NOMO-1 treated with DMSO at 0.1 percent for 48 hours (cell line): ENCODE data around the gene TRIM63.

ENCODE experiments used
- DNase-seq: peaks from one replicate; lab custom pipeline; 2025; ENCODE audit not compliant: unreplicated experiment; lab: John Stamatoyannopoulos, UW

Gene TRIM63

GRCh38 chr1:26020330-26020768 lies 47.1 kb downstream of the TRIM63 start:
- DNase-seq, result no peak

DNA sequence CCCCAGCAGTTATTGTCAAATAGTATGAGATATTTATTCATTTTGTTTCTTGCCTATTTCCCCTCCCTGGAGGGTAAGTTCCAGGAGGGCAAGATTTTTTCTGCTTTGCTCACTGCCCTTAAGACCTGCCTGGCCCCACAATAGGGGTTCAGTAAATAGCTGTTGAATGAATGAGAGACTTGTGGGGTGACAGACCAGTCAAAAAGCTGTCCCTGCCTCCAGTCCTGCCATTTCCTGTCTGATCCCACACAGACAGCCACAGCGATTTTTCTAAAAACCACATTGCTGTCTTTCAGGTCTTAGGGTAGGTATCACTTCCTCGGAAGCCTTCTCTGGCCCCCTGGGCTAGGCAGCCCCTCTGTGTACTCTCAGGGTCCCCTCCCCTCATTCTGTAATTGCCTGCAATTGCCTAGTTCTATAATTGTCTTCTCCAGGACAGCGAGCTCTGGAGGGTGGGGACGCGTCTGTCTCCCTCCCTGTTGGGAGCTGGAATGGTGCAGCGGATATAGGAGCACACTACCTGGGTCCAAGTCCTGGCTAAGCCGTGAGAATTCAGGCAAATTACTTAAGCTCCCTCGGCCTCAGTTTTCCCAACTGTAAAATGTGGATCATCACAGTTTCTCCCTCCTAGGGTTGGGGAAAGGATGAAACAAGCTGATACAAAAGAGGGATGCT lies 47.7 kb downstream of the TRIM63 start:
- peak; percentile 57 for DNase-seq

DNA sequence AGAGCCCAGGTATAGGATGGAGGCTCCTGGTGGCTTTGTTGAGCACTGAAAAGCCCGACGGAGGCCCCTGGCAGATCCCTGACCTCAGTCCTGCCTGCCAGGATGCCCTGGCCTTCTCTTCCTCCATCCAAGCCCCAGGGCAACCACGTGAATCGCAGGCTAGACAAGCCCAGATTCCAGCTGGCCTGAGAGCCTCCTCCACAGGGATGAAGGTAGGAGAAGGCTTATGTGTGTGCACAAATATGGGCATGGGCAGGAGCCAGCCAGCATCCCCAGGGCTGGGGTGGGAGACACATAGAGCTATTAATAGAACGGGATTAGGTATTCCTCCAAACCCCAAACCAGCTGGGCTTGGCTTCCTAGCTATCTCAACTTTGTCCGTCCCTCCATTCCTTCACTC lies 49.8 kb downstream of the TRIM63 start:
- DNase-seq, result no peak

- DNase-seq, result no peak
Observed at GRCh38 chr1:26016953-26017545, 50.4 kb downstream of the TRIM63 start.

- DNase-seq, result no peak
Observed at GRCh38 chr1:26016258-26016952, 51.0 kb downstream of the TRIM63 start.

DNA sequence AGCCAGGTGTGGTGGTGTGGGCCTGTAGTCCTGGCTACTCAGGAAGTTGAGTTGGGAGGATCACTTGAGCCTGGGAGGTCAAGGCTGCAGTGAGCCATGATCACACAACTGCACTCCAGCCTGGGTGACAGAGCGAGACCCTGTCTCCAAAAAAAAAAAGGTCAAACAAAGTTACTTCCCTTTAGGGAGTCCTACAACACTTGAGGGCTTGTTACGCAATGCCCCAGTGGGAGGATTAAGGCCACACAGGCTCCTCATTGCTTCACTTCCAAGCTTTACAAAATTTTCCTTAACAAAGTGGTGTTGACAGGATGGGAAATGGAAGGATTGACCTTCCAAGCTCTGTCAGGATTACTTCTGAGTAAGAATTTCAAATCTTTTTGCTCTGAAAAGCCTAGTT lies 52.1 kb downstream of the TRIM63 start:
- peak; percentile 70 for DNase-seq

DNA sequence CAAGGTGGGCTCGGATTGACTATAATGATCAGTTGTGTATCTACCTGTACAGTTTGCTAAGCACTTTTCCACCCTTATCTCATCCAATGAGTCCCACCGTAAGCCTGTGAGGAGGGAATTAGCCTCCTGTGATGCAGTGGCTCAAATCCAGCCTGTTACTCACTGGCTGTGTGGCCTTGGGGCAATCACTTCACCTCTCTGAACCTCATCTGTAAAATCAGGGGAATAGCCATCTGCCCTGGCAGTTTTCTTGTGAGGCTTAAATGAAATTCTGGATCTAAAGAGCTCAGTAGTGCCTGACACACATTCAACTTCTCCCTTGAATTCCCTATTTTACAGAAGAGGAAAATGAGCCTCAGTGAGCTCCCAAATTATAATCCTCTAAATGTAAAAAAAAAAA lies 53.3 kb downstream of the TRIM63 start:
- DNase-seq, result no peak

DNA sequence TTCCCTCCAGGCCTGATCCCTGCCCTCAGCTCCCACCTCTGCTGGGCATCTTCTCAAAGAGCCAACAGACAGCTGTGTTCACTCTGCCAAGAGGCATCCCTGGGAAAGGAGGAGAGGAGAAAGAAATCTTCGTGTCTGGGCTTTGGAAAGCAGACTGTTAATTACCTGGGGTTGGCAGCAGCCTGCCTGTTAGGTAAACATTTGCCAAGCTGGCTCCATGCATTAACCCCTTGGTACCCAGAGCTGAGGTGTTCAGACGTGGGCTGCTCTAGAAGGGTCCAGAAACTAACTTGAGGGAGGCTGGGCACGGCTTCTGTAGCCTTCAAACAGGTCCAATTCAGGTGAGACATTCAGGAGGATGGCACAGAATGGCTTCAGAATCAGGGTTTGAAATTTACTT lies 54.6 kb downstream of the TRIM63 start:
- DNase-seq, result no peak

DNA sequence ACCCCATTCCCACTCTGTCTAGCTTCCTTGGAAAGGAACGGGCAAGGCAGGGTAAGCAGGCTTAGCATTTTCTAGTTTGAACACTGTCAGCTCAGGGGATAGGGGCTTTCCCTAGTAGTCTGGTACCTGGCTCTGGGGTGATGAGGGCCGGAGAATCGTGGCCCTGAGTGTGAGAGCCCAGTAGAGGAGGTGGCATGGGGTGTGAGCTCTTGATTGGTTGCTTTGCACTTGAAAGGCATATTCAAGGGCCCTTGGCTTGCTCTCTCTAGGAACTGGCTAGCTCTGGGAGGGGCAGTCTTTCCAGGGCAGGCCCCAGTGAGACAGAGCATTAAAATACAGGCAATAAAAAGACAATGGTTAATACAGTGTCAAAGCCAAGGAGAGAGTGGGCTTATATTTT lies 56.6 kb downstream of the TRIM63 start:
- no peak for DNase-seq

GRCh38 chr1:26009796-26010447 lies 57.5 kb downstream of the TRIM63 start:
- no peak for DNase-seq

GRCh38 chr1:26006710-26007109 lies 60.7 kb downstream of the TRIM63 start:
- DNase-seq, result no peak

DNA sequence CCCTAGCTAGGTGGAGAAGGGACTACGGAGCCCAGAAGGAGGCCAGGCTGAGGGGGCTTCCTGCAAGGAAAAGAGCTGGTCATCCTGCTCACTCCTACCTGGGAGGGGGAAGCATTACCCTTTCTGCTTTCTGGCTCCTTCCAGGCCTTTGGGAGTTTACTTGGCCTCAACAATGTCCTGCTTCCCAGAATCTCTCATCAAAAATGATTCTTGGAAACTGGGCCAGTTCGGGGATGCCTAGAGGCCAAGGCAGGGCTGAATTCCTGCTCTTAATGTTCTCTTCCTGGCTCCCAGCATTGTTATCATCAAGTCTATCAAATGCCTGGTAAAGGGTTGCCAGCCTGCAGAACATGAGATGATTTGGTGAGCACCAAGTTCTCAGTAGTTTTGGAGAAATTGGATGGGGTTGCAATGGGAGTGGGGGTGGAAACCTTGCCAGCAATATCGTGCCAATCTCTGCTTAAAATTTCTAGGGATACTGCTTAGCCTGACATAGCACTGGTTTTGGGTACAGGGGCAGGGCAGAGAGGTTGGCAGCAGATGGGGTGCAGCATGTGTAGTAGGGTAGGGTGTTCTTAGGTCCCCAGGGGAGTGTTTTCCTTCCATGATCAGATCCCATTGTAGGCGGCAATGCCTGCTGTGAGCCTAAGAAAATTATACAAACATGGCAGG lies 61.9 kb downstream of the TRIM63 start:
- no peak for DNase-seq

- DNase-seq, result no peak
Observed at GRCh38 chr1:26003756-26004155, 63.7 kb downstream of the TRIM63 start.

- no peak for DNase-seq
Observed at GRCh38 chr1:26003262-26003661, 64.2 kb downstream of the TRIM63 start.
